HCT116 (cell line): ENCODE measurements around the gene SEC14L1.

Experiments
- EZH2 ChIP-seq: fragments of 200-600 bp; sonication (generic); IDR thresholded peaks from 2 replicates; pipeline ENCODE4 v1.6.1; 2017; ENCODE audit warnings: antibody characterized with exemption, mixed run types
- JUND ChIP-seq: IDR thresholded peaks from 2 replicates; pipeline ENCODE4 v1.6.1; 2012
- MAX ChIP-seq: IDR thresholded peaks from 2 replicates; pipeline ENCODE4 v1.6.1; 2012
- POLR2A ChIP-seq: IDR thresholded peaks from 2 replicates; pipeline ENCODE4 v1.7.0; 2011; ENCODE audit warnings: borderline replicate concordance; ENCODE audit not compliant: insufficient read depth, insufficient read length; ENCODE audit errors: extremely low read depth
- POLR2AphosphoS5 ChIP-seq: IDR thresholded peaks from 2 replicates; pipeline ENCODE4 v1.6.1; 2011; ENCODE audit warnings: mild to moderate bottlenecking, low read depth, low read length, moderate library complexity
- RAD21 ChIP-seq: IDR thresholded peaks from 2 replicates; pipeline ENCODE4 v1.6.1; 2012; ENCODE audit warnings: low read depth, mild to moderate bottlenecking
- SIN3A ChIP-seq: IDR thresholded peaks from 2 replicates; pipeline ENCODE4 v1.6.1; 2012; ENCODE audit warnings: low read depth
- SRF ChIP-seq: IDR thresholded peaks from 2 replicates; pipeline ENCODE4 v1.6.1; 2012; ENCODE audit warnings: low read depth
- TF ChIP-seq, protein P1 (sequence below), 3 experiments: fragments of 200-600 bp in 1 of 3; sonication (generic) in 1 of 3; IDR thresholded peaks in 2 of 3; conservative IDR thresholded peaks in 1 of 3; 2 replicates each; pipeline ENCODE4 v1.5.1; 2012 to 2017; ENCODE audit warnings: low read depth in 2 of 3, low read length in 2 of 3, antibody characterized with exemption in 1 of 3, borderline replicate concordance in 1 of 3, control low read depth in 1 of 3, mild to moderate bottlenecking in 1 of 3, mixed read lengths in 1 of 3, mixed run types in 1 of 3, moderate library complexity in 1 of 3; ENCODE audit not compliant: insufficient read depth in 1 of 3
- TF ChIP-seq, protein P2 (sequence below): IDR thresholded peaks from 2 replicates; pipeline ENCODE4 v1.6.1; 2011; ENCODE audit warnings: mild to moderate bottlenecking, low read length, moderate library complexity; ENCODE audit not compliant: insufficient replicate concordance; ENCODE audit errors: extremely low read depth

- TF ChIP-seq, protein P1, sequence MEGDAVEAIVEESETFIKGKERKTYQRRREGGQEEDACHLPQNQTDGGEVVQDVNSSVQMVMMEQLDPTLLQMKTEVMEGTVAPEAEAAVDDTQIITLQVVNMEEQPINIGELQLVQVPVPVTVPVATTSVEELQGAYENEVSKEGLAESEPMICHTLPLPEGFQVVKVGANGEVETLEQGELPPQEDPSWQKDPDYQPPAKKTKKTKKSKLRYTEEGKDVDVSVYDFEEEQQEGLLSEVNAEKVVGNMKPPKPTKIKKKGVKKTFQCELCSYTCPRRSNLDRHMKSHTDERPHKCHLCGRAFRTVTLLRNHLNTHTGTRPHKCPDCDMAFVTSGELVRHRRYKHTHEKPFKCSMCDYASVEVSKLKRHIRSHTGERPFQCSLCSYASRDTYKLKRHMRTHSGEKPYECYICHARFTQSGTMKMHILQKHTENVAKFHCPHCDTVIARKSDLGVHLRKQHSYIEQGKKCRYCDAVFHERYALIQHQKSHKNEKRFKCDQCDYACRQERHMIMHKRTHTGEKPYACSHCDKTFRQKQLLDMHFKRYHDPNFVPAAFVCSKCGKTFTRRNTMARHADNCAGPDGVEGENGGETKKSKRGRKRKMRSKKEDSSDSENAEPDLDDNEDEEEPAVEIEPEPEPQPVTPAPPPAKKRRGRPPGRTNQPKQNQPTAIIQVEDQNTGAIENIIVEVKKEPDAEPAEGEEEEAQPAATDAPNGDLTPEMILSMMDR (IDR thresholded peaks at IDR 0.05 in 2 of 3, conservative IDR thresholded peaks at IDR 0.05 in 1 of 3; ENCODE audit: borderline replicate concordance in 1 of 3, insufficient read depth in 1 of 3, low read depth in 2 of 3, low read length in 2 of 3), result no peak
- TF ChIP-seq JUND (no peak), POLR2AphosphoS5 (no peak), MAX (no peak), SRF (no peak), RAD21 (no peak), SIN3A (no peak), EZH2 (no peak), POLR2A (no peak)
- TF ChIP-seq, protein P2, sequence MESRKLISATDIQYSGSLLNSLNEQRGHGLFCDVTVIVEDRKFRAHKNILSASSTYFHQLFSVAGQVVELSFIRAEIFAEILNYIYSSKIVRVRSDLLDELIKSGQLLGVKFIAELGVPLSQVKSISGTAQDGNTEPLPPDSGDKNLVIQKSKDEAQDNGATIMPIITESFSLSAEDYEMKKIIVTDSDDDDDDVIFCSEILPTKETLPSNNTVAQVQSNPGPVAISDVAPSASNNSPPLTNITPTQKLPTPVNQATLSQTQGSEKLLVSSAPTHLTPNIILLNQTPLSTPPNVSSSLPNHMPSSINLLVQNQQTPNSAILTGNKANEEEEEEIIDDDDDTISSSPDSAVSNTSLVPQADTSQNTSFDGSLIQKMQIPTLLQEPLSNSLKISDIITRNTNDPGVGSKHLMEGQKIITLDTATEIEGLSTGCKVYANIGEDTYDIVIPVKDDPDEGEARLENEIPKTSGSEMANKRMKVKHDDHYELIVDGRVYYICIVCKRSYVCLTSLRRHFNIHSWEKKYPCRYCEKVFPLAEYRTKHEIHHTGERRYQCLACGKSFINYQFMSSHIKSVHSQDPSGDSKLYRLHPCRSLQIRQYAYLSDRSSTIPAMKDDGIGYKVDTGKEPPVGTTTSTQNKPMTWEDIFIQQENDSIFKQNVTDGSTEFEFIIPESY, result no peak
Measured at GRCh38 chr17:77185137-77185536, 44.4 kb downstream of the SEC14L1 start.
